ENCODE data around the gene NELFCD.

DNA sequence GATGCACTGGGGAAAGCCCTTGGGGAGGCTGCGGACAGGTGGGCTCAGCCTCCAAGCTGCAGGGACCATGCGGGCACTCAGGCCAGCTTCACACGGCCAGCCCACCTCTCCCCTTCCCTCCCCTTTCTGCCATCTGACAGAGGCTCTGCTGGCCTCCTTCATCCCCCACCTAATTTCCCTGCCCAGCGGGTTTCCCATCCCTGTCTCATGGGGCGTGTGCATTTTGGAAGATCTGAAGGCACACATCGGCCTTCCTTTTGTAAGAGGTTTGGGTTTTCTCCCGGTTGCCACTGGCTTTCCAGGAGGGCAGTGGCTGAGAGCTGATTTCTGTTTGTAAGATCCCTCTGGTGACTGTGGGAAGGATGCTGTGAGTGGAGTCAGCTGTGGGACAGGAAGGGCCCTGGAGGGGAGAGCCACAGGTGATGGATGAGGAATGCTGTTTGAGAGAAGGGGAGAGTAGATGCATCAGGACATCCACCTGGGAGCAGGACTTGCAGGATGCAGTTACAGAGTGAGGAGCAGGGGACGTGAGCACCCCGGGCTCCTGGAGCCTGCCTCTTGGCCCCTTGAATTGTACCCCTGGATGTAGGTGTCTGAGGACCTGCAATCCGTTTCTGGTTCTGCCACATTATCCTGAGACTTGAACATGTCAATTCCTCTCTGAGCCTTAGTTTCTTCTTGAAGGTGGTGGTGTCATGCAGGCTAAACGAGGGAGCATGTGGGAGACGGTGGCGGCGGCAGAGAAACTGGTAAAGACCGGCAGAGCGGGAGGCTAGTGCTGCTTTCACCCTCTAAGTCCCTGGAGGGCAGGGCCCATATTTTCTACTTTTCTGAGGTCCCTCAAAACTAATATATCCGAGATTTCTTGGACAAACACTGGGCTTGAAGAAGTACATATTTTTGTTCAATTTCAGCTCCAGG lies 32.2 kb downstream of the NELFCD start:
- TF ChIP-seq POLR2A (IDR thresholded peaks at IDR 0.05): no peak
- TF ChIP-seq, protein P1, sequence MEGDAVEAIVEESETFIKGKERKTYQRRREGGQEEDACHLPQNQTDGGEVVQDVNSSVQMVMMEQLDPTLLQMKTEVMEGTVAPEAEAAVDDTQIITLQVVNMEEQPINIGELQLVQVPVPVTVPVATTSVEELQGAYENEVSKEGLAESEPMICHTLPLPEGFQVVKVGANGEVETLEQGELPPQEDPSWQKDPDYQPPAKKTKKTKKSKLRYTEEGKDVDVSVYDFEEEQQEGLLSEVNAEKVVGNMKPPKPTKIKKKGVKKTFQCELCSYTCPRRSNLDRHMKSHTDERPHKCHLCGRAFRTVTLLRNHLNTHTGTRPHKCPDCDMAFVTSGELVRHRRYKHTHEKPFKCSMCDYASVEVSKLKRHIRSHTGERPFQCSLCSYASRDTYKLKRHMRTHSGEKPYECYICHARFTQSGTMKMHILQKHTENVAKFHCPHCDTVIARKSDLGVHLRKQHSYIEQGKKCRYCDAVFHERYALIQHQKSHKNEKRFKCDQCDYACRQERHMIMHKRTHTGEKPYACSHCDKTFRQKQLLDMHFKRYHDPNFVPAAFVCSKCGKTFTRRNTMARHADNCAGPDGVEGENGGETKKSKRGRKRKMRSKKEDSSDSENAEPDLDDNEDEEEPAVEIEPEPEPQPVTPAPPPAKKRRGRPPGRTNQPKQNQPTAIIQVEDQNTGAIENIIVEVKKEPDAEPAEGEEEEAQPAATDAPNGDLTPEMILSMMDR (IDR thresholded peaks at IDR 0.05): no peak
